Panc1 (cell line): ENCODE results near the gene IRS1. TPM values are rescaled to one million over a fixed set of nuclear protein-coding genes. Genes with fewer than 3 reads are reported as not detected.

Source experiments
- ATAC-seq: fragments of 200-7000 bp; cut with Tn5 transposase; 2 replicates; pipeline ENCODE4 v1.9.1; 2020; ENCODE audit warnings: mild to moderate bottlenecking, moderate library complexity
- BruUV-seq: library from RNA; stranded (reverse); fragments of 400-500 nt; replicated peaks from 2 replicates; lab custom pipeline; 2021; lab: Mats Ljungman, UMichigan
- CTCF ChIA-PET: fragments of 300-600 bp; sonication (Branson Sonifier 250); formaldehyde crosslinking; loops from one replicate; lab custom pipeline; 2022; ENCODE audit warnings: antibody characterized with exemption; lab: Charles Lee
- POLR2A ChIA-PET: fragments of 300-600 bp; sonication (Branson Sonifier 250); formaldehyde crosslinking; loops from one replicate; lab custom pipeline; 2022; ENCODE audit warnings: antibody characterized with exemption; lab: Charles Lee
- DNase-seq: peaks from one replicate; pipeline ENCODE4 v3.0.0-alpha.2; 2010; ENCODE audit warnings: low read depth, low spot score
- H3K27ac ChIP-seq: 2 replicates; pipeline ENCODE4 v1.5.1; 2011; ENCODE audit warnings: mild to moderate bottlenecking, low read length, inconsistent platforms
- H3K27me3 ChIP-seq: fragments of 200-500 bp; sonication (Bioruptor generic); 2 replicates; pipeline ENCODE4 v1.6.0; 2014; ENCODE audit warnings: low read length, inconsistent platforms; ENCODE audit not compliant: control insufficient read depth, insufficient read depth
- H3K36me3 ChIP-seq: fragments of 200-500 bp; sonication (Bioruptor generic); 2 replicates; pipeline ENCODE4 v1.5.1; 2014; ENCODE audit warnings: inconsistent platforms, mild to moderate bottlenecking, low read length, moderate library complexity; ENCODE audit not compliant: control insufficient read depth, insufficient read depth
- H3K4me1 ChIP-seq: 2 replicates; pipeline ENCODE4 v1.5.1; 2011; ENCODE audit warnings: inconsistent platforms, mild to moderate bottlenecking, low read length, moderate library complexity; ENCODE audit not compliant: control insufficient read depth, insufficient read depth
- H3K4me3 ChIP-seq, 2 experiments: 2 replicates each; pipeline ENCODE4 v1.5.1; 2011 to 2012; ENCODE audit warnings: low read depth in 2 of 2, low read length in 2 of 2, mild to moderate bottlenecking in 2 of 2, inconsistent platforms in 1 of 2, moderate library complexity in 1 of 2
- H3K9me3 ChIP-seq: fragments of 200-500 bp; sonication (Bioruptor generic); 2 replicates; pipeline ENCODE4 v1.5.1; 2014; ENCODE audit warnings: low read depth, mild to moderate bottlenecking, inconsistent platforms, low read length, moderate library complexity; ENCODE audit not compliant: control insufficient read depth, insufficient read depth
- POLR2AphosphoS5 ChIP-seq: IDR thresholded peaks from 2 replicates; pipeline ENCODE4 v1.6.1; 2012; ENCODE audit warnings: mild to moderate bottlenecking, low read depth, low read length, moderate library complexity
- SIN3A ChIP-seq: IDR thresholded peaks from 2 replicates; pipeline ENCODE4 v1.6.1; 2012; ENCODE audit warnings: low read depth, mild to moderate bottlenecking, low read length, moderate library complexity, borderline replicate concordance; ENCODE audit not compliant: insufficient read depth
- TCF7L2 ChIP-seq: IDR thresholded peaks from 2 replicates; pipeline ENCODE4 v1.6.1; 2011; ENCODE audit warnings: mild to moderate bottlenecking, low read depth, low read length, inconsistent platforms
- in situ Hi-C: cut with HindIII; loops from 2 replicates; pipeline ENCODE4 v1.10.0; 2016; ENCODE audit warnings: low sequenced_read_pairs, low pct_unique_long_range_greater_than_20kb
- intact Hi-C: fragments of 100-400 bp; cut with micrococcal nuclease; formaldehyde crosslinking; loops from one replicate; pipeline ENCODE4 v1.10.0; 2022; ENCODE audit not compliant: unreplicated experiment
- total RNA-seq: library from RNA; stranded (reverse); gene quantifications from one replicate; pipeline ENCODE4 v1.2.1, GENCODE V29; 2021; ENCODE audit not compliant: unreplicated experiment
- TF ChIP-seq, protein P1 (sequence below), 2 experiments: IDR thresholded peaks; 2 replicates each; pipeline ENCODE4 v1.6.1; 2011 to 2012; ENCODE audit warnings: low read depth in 2 of 2, control low read depth in 1 of 2, low read length in 1 of 2, mild to moderate bottlenecking in 1 of 2, moderate library complexity in 1 of 2; ENCODE audit not compliant: insufficient read depth in 1 of 2
- TF ChIP-seq, protein P2 (sequence below): fragments of 450-650 bp; IDR thresholded peaks from 2 replicates; pipeline ENCODE4 v1.5.1; 2017; ENCODE audit warnings: mild to moderate bottlenecking

The IRS1 gene
- total RNA-seq, 1 experiment from 2014 or later: 27.3 TPM

DNA sequence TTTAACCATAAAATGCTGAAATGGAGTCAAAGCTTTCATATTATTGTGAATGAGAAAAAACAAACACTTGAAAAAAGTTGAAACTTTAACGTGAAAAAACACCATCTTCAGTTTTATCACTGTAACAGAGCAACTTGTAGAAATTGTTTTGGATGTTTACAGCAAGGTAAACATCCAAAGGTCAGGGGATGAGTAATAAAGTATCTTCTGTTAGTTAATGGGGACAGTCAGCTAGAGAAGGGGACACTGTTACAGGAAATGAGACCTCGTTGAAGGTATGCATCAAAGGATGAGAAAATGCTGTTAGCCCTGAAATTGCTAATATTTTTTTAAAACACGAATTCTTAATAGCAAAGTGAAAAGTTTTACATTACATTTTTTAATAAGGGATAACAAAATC, 39.1 kb upstream of the IRS1 start:
- H3K27me3 ChIP-seq: no peaks in the 10 kb centered on the region
- H3K36me3 ChIP-seq: no peaks in the 10 kb centered on the region
- intact Hi-C loops (no loop called here), in situ Hi-C loops (no loop called here)
- ATAC-seq (no peak), DNase-seq (no peak)
- ChIA-PET CTCF (no interaction called here), POLR2A (interaction anchor here (0.7 kb wide), 1 partner anchor 271 kb away, joined by 3 read pairs; no protein-coding TSS in a partner anchor)
- TF ChIP-seq TCF7L2: no peak
- no peak for TF ChIP-seq POLR2AphosphoS5
- TF ChIP-seq, protein P1, sequence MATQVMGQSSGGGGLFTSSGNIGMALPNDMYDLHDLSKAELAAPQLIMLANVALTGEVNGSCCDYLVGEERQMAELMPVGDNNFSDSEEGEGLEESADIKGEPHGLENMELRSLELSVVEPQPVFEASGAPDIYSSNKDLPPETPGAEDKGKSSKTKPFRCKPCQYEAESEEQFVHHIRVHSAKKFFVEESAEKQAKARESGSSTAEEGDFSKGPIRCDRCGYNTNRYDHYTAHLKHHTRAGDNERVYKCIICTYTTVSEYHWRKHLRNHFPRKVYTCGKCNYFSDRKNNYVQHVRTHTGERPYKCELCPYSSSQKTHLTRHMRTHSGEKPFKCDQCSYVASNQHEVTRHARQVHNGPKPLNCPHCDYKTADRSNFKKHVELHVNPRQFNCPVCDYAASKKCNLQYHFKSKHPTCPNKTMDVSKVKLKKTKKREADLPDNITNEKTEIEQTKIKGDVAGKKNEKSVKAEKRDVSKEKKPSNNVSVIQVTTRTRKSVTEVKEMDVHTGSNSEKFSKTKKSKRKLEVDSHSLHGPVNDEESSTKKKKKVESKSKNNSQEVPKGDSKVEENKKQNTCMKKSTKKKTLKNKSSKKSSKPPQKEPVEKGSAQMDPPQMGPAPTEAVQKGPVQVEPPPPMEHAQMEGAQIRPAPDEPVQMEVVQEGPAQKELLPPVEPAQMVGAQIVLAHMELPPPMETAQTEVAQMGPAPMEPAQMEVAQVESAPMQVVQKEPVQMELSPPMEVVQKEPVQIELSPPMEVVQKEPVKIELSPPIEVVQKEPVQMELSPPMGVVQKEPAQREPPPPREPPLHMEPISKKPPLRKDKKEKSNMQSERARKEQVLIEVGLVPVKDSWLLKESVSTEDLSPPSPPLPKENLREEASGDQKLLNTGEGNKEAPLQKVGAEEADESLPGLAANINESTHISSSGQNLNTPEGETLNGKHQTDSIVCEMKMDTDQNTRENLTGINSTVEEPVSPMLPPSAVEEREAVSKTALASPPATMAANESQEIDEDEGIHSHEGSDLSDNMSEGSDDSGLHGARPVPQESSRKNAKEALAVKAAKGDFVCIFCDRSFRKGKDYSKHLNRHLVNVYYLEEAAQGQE (IDR thresholded peaks at IDR 0.05; ENCODE audit: insufficient read depth in 1 of 2, low read depth in 2 of 2, low read length in 1 of 2): no peak
- no peak for TF ChIP-seq SIN3A
- TF ChIP-seq, protein P2, sequence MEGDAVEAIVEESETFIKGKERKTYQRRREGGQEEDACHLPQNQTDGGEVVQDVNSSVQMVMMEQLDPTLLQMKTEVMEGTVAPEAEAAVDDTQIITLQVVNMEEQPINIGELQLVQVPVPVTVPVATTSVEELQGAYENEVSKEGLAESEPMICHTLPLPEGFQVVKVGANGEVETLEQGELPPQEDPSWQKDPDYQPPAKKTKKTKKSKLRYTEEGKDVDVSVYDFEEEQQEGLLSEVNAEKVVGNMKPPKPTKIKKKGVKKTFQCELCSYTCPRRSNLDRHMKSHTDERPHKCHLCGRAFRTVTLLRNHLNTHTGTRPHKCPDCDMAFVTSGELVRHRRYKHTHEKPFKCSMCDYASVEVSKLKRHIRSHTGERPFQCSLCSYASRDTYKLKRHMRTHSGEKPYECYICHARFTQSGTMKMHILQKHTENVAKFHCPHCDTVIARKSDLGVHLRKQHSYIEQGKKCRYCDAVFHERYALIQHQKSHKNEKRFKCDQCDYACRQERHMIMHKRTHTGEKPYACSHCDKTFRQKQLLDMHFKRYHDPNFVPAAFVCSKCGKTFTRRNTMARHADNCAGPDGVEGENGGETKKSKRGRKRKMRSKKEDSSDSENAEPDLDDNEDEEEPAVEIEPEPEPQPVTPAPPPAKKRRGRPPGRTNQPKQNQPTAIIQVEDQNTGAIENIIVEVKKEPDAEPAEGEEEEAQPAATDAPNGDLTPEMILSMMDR: no peak
- H3K4me3 ChIP-seq: no peak overlapping the region
- no TSS peak for BruUV-seq
- H3K4me1 ChIP-seq: peaks cover 20% of the 10 kb centered on the region
- H3K9me3 ChIP-seq: no peaks in the 10 kb centered on the region
- no peak overlapping the region for H3K27ac ChIP-seq

DNA sequence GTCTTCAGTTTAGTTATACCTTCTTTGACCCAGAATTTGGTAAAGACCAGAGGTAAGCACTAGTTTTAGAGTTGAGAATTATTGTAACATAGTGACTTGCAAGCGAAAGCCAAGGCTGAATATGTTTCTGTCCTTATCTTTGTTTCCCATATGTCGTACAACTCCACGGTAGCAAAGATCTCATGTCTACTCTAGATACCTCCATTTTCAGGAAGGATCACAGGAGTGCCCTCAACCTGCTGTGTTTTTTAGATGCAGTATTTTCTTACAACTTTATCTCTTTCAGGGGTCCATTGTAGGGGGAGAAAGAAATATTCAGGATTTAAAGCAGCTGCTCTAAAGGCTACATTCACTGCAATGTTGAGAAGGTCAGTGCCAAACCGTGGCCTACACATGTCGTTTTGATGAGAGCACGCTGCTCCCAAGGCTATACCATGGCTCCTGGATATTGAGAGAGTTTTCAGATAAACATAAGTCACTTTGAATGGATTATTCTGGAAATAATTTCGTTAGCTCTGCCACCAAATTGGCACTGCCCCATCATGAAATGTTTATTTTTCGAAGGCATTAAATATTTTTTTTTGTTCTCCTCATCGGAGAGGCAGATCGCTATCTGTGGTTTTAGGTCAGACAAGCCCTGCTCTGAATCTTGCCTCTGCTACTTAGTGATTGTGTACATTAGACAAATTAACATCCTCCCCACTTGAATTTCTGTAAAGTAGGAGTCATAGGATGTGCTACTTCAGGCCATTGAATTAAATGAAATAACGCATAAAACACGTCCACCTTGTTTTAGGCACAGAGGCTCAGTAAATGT, 38.4 kb upstream of the IRS1 start:
- no TSS peak for BruUV-seq
- CTCF ChIA-PET: interaction anchor here (0.6 kb wide), 2 partner anchors 47 to 150 kb away, joined by 3 to 4 read pairs; no protein-coding TSS in a partner anchor
- TF ChIP-seq, protein P2: no peak
- TF ChIP-seq, protein P1 (IDR thresholded peaks at IDR 0.05; ENCODE audit: insufficient read depth in 1 of 2, low read depth in 2 of 2, low read length in 1 of 2): no peak
- TF ChIP-seq POLR2AphosphoS5: no peak
- no peak for TF ChIP-seq TCF7L2
- TF ChIP-seq SIN3A: no peak
- peaks cover 20% of the 10 kb centered on the region for H3K4me1 ChIP-seq
- H3K9me3 ChIP-seq: no peaks in the 10 kb centered on the region
- H3K27me3 ChIP-seq: no peaks in the 10 kb centered on the region
- H3K27ac ChIP-seq: peak overlapping the region; percentile 94; the same call in 1 of the 2 replicates
- H3K4me3 ChIP-seq: peak overlapping the region in 1 of 2 experiments; percentile 82; a peak in 1 of 4 replicates
- POLR2A ChIA-PET: no interaction called here
- ATAC-seq: no peak
- no peaks in the 10 kb centered on the region for H3K36me3 ChIP-seq
- DNase-seq: no peak
- intact Hi-C loops (no loop called here), in situ Hi-C loops (no loop called here)
